Measurements from ENCODE around the gene NSUN3.
"Not testable (repeated sequence)": the region's sequence is repeated elsewhere in the genome, so short reads cannot be mapped to it uniquely, and the experiment has no call there.

NSUN3 gene

DNA sequence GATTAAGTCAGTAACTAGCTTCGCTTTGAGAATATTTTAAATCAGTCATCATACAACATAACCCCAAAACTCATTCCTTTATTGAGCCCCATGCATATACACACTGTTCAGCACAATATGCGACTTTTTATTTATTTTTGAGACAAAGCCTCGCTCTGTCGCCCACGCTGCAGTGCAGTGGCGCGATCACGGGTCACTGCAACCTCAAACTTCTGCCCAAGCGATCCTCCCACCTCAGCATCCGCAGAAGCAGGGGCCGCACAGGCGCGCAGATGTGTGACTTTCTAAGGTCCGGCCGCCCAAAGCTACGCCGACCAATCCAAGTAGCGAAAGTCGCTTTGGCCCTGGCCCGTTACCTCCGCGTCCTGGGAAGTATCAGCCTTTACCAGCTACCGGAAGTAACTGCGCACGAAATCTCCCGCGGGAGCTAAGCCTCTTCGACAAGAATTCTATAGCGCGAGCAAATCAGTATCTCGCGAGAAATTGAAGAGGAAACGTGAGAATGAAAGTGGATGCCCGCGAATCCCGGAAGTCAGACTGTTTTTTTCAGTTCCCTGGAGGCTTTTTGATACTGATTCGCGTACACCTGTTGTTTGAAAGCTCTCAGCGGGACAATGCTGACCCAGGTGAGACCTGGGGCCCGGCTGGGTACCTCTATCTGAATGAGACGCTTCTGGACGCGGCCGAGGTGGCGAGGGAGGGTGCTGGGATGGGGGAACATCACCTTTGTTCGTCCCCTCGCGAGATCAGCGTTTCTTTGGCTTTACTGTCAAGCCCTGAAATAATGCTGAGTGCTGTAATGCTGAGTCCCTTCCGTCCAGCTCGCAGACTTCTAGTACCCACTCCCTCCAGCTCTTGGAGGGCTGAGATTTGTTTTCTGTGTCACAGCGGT is at the start of gene NSUN3, which contains the start of gene DHFR2:
Gene NSUN3, plus strand, starts transcription at position 549 of the 892 bp plus-strand sequence. Its CDS starts 66 bp downstream, at position 615.
Gene DHFR2, minus strand, starts transcription at position 404 of the 892 bp plus-strand sequence. CDS start 1,405 bp downstream, outside the sequence.
- DNase-seq (ENCODE audit: low read depth, low spot score), result peak; percentile 97

DNA sequence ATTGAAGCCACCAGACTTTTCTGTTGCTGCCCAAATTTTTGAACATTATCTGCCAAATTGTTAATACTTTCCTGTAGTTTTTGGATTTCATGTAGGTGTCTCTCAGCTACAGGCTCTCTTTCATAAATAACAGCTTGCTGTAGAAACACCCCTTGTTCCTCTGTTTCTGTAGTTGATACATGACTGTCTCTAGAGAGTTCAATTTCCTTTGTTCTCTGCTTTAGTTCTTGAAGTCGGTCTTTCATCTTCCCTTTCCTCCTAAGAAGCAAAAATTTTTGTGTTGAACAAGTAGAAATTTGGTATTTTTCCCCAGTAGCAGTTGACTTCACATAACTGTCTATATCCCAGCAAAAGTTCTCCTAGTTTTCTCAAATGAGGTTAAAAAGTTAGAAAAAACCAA is 47.8 kb upstream of the NSUN3 start:
- no peak for DNase-seq (ENCODE audit: low read depth, low spot score)

DNA sequence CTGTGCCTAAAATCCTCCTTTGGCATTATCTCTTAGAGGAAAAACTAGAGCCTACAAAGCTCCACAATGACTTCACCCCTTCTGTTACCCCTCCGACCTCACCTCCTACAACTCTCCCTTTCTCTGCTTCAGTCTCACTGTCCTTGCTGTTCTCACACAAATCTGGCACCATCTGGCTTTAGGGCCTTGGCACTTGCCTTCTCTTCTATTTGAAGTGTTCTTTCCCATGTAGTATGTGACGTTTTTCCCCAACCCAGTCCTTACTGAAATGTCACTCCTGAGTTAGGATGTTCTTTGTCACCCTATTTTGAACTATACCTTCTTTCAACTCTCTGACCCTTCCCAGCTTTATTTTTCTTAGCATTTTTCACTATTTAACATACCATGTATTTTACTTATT is 43.2 kb upstream of the NSUN3 start:
- DNase-seq (ENCODE audit: low read depth, low spot score), result no peak

DNA sequence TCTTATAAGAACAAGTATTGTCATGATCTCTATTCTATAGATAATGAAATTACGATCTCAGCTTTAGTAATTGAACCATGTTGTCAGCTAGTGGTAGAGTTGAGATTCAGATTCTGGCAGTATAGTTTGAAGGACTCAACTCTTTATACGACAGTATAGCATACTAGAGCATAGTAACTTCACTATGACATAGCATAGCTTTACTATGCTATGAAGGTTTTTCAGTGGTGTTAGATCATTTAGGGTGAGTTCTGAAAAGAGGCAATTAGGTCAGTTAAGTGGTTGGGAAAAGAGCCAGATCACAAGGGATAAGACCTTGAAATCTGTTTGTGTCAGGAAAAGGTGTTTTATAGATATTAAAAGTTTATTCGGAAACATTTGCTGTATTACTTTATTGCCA is 42.6 kb upstream of the NSUN3 start:
- DNase-seq (ENCODE audit: low read depth, low spot score), result no peak

DNA sequence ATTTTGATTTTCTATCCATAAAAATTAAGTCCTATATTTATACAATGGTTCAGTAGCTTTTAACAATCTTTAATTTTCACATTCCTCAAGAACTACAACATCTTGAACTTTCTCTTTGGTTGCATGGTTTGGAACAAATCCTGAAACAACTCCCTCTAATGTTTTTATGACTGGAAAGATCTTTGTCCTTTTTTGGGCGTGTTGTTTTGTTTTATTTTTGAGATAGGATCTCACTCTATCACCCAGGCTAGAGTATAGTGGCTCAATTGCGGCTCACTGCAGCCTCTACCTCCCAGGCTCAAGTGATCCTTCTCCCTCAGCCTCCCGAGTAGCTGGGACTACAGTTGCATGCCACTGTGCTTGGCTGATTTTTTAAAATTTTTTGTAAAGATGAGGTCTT is 38.5 kb upstream of the NSUN3 start:
- DNase-seq (ENCODE audit: low read depth, low spot score), result no peak

DNA sequence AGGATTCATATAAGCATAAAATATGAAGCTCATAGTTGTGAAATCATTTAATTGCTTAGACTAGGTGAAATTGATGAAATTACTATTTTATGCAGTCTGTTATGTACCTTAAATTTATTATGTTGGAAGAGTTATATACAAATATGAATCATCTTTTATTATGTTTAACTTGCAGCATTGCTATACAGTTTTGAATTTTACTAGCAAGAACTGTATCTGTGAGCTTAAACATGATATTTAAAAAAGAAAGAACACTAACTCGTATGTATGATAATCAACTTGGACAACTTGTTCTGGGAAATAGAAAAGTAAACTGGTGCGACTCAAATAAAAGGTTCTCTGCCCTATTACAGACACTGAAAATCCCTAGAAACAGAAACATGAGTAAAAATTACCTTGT is 36.2 kb upstream of the NSUN3 start:
- no peak for DNase-seq (ENCODE audit: low read depth, low spot score)

DNA sequence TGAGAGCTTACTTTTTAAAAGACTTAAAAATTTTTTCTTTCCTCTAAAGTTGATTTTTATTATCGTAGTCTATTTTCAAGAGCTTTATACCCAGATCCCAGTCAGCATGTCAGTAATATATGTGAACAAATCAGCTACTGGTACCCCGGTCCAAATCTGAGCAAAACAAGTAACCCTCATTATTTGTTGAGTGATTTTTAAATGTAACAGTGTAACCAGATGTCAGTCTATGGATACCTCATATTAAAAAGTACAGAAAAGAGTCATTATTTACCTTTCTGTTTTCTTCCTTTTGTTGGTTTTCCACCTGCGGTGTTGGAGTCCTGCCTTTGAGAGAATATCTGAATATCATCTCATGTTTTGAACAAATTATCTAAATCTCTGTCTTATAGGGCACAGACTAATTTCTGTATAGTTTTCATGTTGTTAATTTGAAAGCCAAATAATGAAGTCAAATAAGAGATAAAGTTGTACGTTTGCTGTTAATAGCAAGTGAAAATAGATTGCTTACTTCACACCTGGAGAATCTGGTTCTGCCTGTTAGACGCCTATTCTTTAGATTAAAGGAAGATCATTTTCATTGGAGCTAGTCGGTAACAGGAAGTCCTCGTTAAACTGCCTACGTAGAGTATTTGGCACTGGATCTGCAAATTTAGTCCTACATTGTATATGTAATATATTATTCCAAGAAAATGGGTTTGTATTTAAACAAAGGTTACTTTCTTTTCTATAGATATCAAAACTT is 34.6 kb upstream of the NSUN3 start, which contains the start of gene STX19:
Gene STX19, minus strand, starts transcription at position 505 of the 745 bp plus-strand sequence. CDS start 13,328 bp downstream, outside the sequence.
- DNase-seq (ENCODE audit: low read depth, low spot score), result no peak

DNA sequence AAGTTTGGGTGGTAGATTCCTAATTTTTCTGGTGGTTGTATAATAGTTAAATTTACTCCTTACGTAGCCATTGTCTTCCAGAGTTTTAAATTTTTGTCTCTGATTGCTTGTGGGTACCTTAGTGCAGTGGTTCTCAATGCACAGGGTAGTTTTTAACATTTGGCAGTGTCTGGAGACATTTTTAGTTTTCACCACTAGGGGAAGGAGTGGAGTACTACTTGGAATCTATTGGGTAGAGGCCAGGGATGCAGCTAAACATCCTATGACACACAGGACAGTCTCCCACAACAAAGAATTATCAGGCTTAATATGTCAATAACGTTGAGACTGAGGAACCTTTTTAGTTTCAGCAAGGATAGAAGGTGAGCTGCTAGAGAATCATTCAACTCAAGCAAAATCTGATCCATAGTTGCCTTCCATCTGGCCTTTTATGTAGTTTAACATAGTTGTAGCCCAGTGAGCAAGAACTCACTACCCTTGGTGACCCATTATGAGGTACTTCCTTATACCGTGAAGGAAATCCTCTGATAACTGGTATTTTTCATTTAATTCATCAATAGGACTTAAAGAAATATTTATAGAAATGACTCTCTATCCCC is 25.9 kb upstream of the NSUN3 start:
- DNase-seq (ENCODE audit: low read depth, low spot score), result peak; percentile 7

DNA sequence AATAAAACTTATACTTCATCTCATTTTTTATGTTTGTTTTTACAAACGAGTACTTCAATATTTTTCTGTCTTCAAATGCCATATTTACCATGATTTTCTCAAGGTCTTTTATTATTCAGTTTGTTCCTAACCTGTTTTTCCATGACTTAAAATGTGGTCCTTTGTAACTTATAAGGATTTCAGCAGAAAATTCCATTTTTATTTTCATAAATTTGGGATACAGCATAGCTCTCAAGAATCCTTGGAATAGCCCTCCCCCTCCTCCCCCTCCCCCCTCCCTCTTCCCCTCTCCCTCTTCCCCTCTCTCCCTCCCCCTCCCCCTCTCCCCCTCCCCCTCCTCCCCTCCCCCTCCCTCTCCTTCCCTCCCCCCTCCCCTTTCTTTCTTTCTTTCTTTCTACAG is 19.6 kb upstream of the NSUN3 start:
- no peak for DNase-seq (ENCODE audit: low read depth, low spot score)

DNA sequence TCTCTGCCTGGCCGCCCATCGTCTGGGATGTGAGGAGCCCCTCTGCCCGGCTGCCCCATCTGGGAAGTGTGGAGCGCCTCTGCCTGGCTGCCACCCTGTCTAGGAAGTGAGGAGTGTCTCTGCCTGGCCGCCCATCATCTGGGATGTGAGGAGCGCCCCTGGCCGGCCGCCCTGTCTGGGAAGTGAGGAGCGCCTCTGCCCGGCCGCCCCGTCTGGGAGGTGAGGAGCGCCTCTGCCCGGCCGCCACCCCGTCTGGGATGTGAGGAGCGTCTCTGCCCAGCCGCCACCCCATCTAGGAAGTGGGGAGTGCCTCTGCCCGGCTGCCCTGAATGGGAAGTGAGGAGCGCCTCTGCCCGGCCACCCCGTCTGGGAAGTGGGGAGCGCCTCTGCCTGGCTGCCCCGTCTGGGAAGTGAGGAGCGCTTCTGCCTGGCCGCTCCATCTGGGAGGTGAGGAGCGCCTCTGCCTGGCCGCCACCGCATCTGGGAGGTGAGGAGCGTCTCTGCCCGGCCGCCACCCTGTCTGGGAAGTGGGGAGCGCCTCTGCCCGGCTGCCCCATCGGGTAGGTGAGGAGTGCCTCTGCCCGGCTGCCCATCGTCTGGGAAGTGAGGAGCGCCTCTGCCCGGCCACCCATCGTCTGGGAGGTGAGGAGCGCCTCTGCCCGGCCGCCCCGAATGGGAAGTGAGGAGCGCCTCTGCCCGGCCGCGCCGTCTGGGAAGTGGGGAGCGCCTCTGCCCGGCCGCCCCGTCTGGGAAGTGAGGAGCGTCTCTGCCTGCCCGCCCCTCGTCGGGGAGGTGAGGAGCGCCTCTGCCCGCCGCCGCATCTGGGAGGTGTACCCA is 18.5 kb upstream of the NSUN3 start:
- DNase-seq (ENCODE audit: low read depth, low spot score), result not testable (repeated sequence)

DNA sequence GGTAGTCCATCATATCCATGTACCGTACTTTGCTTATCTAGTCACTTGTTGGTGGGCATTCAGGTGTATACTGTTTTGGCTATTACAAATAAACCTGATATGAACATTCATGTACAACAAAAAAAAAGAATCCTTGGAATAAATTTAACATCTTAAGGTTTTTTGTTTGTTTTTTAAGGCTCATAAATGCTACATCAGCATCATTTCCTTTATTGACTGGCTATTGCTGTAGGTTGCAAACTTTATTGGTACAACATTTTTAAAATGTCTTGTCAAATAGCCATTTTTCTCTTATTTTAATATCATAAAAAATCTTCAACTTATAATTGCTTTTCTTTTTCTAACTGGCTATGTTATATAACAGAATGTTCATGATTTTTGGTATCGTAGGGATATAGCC is 16.3 kb upstream of the NSUN3 start:
- DNase-seq (ENCODE audit: low read depth, low spot score), result no peak

DNA sequence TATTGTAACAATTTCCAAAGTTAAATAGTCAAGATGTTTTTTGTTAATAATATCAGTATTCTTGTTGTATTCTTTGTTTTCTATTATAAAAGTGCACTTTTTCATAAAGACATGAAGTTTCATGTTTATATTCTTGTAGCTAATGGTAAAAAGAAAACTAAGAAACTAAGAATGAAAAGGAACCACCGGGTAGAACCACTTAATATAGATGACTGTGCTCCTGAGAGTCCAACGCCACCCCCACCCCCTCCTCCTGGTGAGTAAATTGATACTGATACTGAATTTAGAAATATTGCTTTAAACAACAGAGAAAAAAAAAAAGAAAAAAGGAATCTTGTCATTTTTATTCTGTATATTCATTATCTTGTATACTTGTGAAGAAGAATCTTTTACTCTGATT is 13.6 kb upstream of the NSUN3 start:
- DNase-seq (ENCODE audit: low read depth, low spot score), result no peak

DNA sequence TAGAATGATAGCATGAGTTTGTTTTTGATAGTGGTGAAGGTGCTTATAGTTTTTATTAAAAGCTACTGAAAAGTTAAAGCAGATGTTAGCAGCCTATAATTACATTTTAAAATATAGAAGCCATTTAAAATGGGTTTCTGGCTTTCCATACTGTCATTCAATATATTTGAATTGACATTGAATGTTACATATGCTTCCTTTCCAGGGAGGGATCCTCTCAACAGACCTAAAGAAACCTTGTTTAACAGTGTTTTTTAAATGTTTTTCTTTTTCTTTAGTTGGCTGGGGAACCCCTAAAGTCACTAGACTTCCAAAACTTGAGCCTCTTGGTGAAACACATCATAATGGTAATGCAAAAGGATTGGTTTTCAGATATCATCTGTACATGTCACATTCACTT is 12.3 kb upstream of the NSUN3 start:
- no peak for DNase-seq (ENCODE audit: low read depth, low spot score)

DNA sequence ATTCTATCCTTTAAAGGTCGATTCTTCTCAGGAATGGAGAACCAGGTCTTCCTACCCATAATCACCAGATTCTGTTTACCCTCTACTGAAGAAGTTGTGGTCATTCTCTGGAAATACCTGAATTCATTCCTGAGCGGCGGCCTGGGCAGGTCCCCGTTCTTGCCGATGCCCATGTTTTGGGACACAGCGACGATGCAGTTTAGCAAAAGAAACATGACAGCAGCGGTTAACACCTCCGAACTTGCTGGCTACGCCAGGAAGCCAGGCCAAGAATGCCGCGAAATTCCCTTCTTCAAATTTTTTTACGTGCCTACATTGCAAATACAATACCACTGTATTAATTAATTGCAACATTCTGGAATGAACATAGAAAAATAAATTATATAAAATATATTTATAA is 1.6 kb upstream of the NSUN3 start:
- no peak for DNase-seq (ENCODE audit: low read depth, low spot score)

DNA sequence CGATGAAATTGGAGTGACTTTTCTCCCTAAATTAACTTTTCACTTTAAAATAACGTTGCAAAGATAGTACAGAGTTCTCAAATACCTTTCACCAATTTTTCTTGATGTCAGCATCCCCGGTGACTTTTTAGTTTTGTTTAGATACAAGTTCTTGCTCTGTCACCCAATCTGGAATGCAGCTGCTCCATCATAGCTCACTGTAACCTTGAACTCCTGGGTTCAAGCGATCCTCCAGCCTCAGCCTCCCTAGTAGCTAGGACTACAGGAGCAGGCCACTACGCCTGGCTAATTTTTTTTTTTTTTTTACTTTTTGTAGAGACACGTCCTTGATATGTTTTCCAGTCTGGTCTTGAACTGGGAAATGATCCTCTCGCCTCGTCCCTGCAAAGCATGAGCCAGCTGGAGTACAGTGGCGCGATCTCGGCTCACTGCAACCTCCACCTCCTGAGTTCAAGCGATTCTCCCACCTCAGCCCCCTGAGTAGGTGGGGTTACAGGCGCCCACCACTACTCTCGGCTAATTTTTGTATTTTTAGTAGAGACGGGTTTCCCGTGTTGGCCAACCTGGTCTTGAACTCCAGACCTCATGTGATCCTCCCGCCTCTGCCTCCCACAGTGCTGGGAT is 747 bp downstream of the NSUN3 start:
- DNase-seq (ENCODE audit: low read depth, low spot score), result peak; percentile 14

DNA sequence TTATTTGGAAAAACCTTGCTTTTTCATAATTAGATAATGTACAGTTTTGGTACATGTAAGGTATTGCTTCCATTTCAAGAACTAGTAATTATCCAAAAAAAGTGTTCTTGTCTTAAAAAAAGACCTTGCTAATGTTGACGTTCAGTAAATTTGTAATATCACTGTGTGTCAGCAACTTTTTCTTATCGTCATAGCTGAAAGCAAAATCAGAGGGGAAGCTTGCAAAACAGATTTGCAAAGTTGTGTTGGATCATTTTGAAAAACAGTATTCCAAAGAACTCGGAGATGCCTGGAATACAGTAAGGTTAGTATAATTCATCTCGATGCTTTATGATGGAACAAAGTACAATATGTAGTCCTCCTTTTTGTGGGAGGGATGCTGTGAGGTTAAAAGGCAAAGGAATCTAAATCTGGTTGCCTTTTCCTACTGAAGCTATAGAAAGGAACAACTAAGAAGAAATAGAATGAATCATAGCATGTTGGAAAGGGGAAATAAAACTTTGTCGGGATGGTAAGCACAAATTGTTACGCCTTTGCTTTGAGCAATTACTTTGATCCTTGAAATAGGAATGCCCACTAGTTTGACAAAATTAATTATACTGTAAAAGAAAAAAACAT is 1.5 kb downstream of the NSUN3 start:
- no peak for DNase-seq (ENCODE audit: low read depth, low spot score)

DNA sequence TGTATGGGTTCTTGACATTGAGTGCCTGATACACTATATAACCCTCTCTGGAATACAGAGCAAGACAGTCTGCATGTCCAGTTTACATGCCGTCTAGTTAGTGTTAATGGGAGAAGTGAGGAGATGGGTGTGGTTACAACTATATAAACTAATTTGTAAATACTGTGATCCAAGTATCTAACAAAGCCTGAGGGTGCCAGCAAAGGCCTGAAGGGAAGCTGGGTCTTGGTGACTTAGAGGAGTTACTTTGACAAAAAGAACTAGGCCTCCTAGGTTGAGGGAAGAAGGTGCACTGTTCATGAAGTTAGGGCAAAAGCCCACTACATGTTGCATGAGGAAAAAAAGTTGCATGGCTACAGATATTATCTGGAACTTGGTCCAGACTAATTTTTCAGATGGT is 2.3 kb downstream of the NSUN3 start:
- DNase-seq (ENCODE audit: low read depth, low spot score), result no peak

DNA sequence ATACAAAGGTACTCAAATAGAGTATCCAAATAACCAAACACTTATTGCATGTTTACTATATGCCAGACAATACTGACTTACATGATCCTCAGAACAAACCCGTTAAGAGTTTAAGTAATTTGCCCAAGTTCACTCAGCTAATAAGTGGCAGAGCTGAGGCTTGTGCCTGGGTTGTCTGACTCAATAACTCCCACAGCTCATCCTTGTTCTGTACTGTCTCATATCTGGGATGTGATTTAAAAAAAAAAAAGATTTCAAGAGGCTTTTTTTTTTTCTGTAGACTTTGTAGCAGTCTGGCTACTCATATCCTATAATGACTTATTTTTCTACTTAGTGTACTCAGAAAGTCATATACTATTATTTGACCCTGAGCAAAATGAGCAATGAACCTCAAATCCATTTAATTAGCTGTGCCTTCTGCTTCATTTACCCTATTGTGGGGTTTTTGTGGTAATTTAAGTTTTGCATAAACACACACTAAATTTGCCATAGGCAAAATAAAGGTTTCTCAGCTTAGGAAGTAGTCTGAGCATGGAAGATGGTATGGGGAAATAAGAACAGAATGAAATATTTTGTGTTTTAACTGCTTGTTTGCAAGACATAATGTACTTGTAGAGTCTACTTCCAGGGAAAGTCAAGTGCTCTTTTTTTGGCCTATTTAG is 3.1 kb downstream of the NSUN3 start:
- DNase-seq (ENCODE audit: low read depth, low spot score), result no peak

DNA sequence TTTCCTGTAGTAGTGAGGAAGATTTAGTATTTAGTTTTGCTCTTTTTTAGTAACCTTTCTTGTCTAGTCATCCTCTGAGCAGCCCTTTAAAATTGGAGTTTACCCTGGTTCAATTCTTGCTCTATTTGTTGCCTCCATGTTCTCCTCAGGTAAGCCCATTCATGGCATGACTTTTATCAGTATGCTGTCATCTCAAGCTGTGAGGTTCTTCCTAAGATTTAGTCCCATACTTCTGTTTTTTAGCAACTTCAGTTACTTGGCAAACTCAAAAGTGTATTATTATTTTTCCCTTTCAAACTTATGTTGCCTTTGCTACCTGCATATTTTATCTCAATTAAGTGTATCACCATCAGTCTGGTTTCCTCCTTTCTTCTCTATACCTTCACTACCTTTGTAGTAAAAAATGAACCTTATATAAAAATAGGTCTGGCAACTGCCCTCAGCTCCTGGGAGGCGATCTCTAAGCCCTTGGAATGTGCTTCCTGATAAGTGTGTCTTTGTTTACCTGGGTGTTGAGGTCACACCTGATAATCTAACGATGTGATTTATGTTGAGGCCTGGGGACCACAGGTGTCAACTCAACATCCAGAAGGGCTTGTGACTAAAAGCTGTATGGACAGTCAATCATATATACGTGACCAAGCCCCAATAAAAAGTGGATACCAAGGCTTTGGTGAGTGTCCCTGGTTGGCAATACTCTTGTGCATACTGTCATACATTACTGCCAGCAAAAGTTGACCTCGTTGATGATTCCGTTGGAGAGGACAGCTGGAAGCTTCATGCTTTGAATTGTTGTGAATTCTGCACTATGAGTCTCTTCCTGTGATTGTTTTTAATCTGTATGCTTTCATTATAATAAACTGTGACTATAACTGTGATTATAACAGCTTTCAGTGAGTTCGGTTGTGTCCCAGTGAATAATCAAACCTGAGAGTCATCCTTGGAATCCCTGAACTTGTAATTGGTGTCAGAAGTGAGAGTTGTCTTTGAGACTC is 3.9 kb downstream of the NSUN3 start:
- no peak for DNase-seq (ENCODE audit: low read depth, low spot score)

Data from ELF-1 (cell line).